Mammary epithelial cell (primary cell): ENCODE measurements around the gene LILRB1.

Source experiments
- CTCF ChIP-seq, 2 donors: IDR thresholded peaks in 1 of 2; conservative IDR thresholded peaks in 1 of 2; 2 replicates each; pipeline ENCODE4 v1.5.1; 2011 to 2012; ENCODE audit warnings: inconsistent platforms in 2 of 2, low read length in 2 of 2, mild to moderate bottlenecking in 2 of 2, control low read depth in 1 of 2, low read depth in 1 of 2; ENCODE audit not compliant: insufficient read depth in 1 of 2; ENCODE audit errors: extremely low read depth in 1 of 2
- EZH2 ChIP-seq: IDR thresholded peaks from 2 replicates; pipeline ENCODE4 v1.6.1; 2012; ENCODE audit warnings: low read length, inconsistent platforms, borderline replicate concordance

DNA sequence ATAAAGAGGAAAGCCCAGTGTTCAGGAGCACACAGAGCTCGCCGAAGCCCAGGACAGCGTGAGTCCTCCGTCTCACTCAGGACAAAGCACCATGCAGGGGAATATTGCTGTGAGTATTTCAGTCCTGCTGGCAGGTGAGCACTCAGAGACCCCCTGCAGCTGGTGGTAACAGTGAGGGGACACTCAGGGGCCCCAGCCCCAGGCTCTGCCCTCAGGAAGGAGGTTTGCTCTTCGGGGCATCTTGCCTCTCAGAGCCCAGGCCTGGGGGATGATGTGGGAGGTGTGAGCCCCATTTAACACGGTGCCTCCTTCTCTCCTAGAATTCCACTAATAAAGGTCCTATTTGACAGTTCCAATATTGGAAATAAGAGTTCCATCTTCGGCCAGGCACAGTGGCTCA, 22.1 kb upstream of the LILRB1 start:
- TF ChIP-seq CTCF (conservative IDR thresholded peaks at IDR 0.05 in 1 of 2, IDR thresholded peaks at IDR 0.05 in 1 of 2; ENCODE audit: extremely low read depth in 1 of 2, insufficient read depth in 1 of 2, low read depth in 1 of 2, low read length in 2 of 2): no peak
- TF ChIP-seq EZH2: no peak
